Ovary (tissue), 9 donors: ENCODE data around the gene SOCS6. TPM values are rescaled to one million over a fixed set of nuclear protein-coding genes. Genes with fewer than 3 reads are reported as not detected.

ENCODE experiments used
- DNase-seq, 5 donors: peaks; one replicate each; pipeline ENCODE4 v3.0.0-alpha.2; 2019 to 2020
- H3K27ac ChIP-seq, 2 donors: fragments of 200-600 bp; one replicate each; pipeline versions ENCODE4 v1.5.1 to v1.8.0; 2019 to 2022
- H3K27me3 ChIP-seq: fragments of 200-600 bp; one replicate; pipeline ENCODE4 v1.8.0; 2022
- H3K36me3 ChIP-seq: fragments of 200-600 bp; sonication (generic); one replicate; pipeline ENCODE4 v1.5.1; 2019
- H3K4me1 ChIP-seq: one replicate; pipeline ENCODE4 v1.8.1; 2013; ENCODE audit warnings: mild to moderate bottlenecking, moderate library complexity; ENCODE audit not compliant: insufficient read depth
- H3K4me3 ChIP-seq: fragments of 200-600 bp; sonication (generic); one replicate; pipeline ENCODE4 v1.5.1; 2017
- H3K9me3 ChIP-seq, 2 donors: fragments of 200-600 bp in 1 of 2; sonication (generic) in 1 of 2; one replicate each; pipeline versions ENCODE4 v1.5.1 to v1.8.1; 2013 to 2019; ENCODE audit warnings: mild to moderate bottlenecking in 1 of 2, moderate library complexity in 1 of 2
- EP300 ChIP-seq: sonication (generic); formaldehyde crosslinking; IDR thresholded peaks from one replicate; pipeline ENCODE4 v1.6.1; 2017; ENCODE audit warnings: antibody characterized with exemption
- POLR2A ChIP-seq: fragments of 450-650 bp; IDR thresholded peaks from one replicate; pipeline ENCODE4 v1.6.1; 2017; ENCODE audit warnings: antibody characterized with exemption, mild to moderate bottlenecking, moderate library complexity
- WGBS, 3 donors: extraction: QIAGEN DNeasy Blood & Tissue Kit in 1 of 3; methylation state at CpG; one replicate each; pipeline versions ENCODE4 v1.1.5 to v1.1.7; 2013 to 2017; 5-methylcytosine and 5-hydroxymethylcytosine counted together
- intact Hi-C, 4 donors: fragments of 100-400 bp; cut with DNase I; formaldehyde crosslinking; loops; one replicate each; pipeline versions ENCODE4 v1.11.0 to v1.15.1; 2022 to 2023
- polyA plus RNA-seq, 2 donors: library from polyadenylated mRNA; stranded (reverse); fragments of 200-250 nt in 1 of 2; fragments of 350-450 nt in 1 of 2; fragmentation: Illumina TruSeq in 1 of 2; extraction: RNeasy Lipid Tissue Mini Kit (QIAGEN cat#74804) in 1 of 2; gene quantifications; one replicate each; pipeline ENCODE4 v1.2.3, GENCODE V29; 2013 to 2014
- total RNA-seq, 7 donors: library from RNA; depleted of rRNA in 2 of 7; stranded (reverse); fragments of >200 nt in 2 of 7; fragmentation: NEBNext Ultra II Directional in 3 of 7; extraction: Animal tissue kit (Norgen Biotek cat#: 25700) in 3 of 7; gene quantifications; one replicate each; pipeline versions ENCODE4 v1.1.0 to v1.2.4, GENCODE V29; 2016 to 2023
- TF ChIP-seq, protein P1 (sequence below), 3 donors: fragments of 450-650 bp in 2 of 3; fragments of 200-600 bp in 1 of 3; IDR thresholded peaks; one replicate each; pipeline versions ENCODE4 v1.5.1 to v1.8.0; 2016 to 2022; ENCODE audit warnings: antibody characterized with exemption in 3 of 3, mild to moderate bottlenecking in 1 of 3
- donor health status: DM: no; HTN: no; CAD: no; lungs with moderate emphysema.
- donor health status: DM: no; HTN: no; CAD: no.
- donor health status: Bipolar disorder and iron deficiency.
- donor health status: DM: yes; HTN: yes; CAD: no.
- donor health status: DM: no; HTN: no; CAD: no.
- donor health status: DM: yes; HTN: yes; CAD: no.

The SOCS6 gene
- total and polyA plus RNA-seq, 9 donors, result 8.1 to 23.8 (median 16.6) TPM

DNA sequence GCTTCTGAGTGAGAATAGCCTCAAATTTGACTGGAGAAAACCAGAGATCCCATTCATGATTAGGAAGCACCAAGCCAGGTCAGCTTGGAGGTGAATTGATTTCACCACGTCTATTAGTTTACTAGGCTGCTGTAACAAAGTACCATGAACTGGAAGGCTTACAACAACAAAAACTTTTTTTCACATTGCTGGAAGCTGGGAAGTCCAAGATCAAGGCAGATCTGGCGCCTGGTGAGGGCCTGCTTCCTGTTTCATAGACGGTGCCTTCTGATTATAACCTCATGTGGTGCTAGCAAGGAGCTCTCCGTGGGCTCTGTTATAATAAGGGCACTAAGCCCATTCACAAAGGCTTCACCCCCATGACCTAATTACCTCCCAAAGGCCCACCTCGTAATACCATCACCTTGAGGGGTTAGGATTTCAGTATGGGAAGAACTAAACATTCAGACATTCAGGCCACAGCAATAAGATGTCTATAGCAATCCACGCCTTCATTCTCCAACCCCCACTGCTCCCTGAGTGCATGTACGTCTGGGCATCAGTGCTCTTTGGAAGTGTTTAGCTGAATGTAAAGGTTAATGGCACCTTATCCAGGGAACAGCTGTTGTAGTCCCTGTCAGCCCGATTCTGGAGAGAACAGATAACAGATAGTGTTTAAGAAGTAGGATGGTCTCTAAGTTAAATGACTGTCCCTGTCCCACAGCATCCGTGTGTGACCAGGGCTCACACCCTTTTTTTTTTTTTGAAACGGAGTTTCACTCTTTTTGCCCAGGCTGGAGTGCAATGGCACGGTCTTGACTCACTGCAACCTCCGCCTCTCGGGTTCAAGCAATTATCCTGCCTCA, 89.2 kb downstream of the SOCS6 start:
- intact Hi-C loops, result no loop called here
- no peak overlapping the region for H3K27ac ChIP-seq

More for the DNA sequence above, 89.2 kb downstream of the SOCS6 start:
- Histone ChIP-seq H3K36me3 (no peaks in the 10 kb centered on the region), H3K27me3 (no peaks in the 10 kb centered on the region), H3K4me3 (no peak overlapping the region), H3K9me3 (no peaks in the 10 kb centered on the region), H3K4me1 (no peaks in the 10 kb centered on the region)
- WGBS, 3 donors, result 58 to 61% (median 60%) methylated on average over 13 of the region's 13 CpGs
- DNase-seq, result no peak
- TF ChIP-seq, protein P1, sequence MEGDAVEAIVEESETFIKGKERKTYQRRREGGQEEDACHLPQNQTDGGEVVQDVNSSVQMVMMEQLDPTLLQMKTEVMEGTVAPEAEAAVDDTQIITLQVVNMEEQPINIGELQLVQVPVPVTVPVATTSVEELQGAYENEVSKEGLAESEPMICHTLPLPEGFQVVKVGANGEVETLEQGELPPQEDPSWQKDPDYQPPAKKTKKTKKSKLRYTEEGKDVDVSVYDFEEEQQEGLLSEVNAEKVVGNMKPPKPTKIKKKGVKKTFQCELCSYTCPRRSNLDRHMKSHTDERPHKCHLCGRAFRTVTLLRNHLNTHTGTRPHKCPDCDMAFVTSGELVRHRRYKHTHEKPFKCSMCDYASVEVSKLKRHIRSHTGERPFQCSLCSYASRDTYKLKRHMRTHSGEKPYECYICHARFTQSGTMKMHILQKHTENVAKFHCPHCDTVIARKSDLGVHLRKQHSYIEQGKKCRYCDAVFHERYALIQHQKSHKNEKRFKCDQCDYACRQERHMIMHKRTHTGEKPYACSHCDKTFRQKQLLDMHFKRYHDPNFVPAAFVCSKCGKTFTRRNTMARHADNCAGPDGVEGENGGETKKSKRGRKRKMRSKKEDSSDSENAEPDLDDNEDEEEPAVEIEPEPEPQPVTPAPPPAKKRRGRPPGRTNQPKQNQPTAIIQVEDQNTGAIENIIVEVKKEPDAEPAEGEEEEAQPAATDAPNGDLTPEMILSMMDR (IDR thresholded peaks at IDR 0.05), result no peak
- TF ChIP-seq POLR2A (no peak), EP300 (no peak)

Other genes starting within 250 kb of the SOCS6 start
- 10 to 100 TPM; 14.1 to 22.4 (median 15.6) TPM for gene RTTN, start 83.4 kb upstream of the SOCS6 start, total RNA-seq
- gene RTTN, start 83.4 kb upstream of the SOCS6 start, polyA plus RNA-seq, result 1 to 10 TPM; 6.2 to 6.7 TPM